ENCODE data around the gene DELE1.

Gene DELE1, protein sequence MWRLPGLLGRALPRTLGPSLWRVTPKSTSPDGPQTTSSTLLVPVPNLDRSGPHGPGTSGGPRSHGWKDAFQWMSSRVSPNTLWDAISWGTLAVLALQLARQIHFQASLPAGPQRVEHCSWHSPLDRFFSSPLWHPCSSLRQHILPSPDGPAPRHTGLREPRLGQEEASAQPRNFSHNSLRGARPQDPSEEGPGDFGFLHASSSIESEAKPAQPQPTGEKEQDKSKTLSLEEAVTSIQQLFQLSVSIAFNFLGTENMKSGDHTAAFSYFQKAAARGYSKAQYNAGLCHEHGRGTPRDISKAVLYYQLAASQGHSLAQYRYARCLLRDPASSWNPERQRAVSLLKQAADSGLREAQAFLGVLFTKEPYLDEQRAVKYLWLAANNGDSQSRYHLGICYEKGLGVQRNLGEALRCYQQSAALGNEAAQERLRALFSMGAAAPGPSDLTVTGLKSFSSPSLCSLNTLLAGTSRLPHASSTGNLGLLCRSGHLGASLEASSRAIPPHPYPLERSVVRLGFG

GRCh38 chr5:141923448-141924313 is at the start of gene DELE1:
Gene DELE1, plus strand, starts transcription at chr5:141923871. Its CDS starts 71 bp downstream, at chr5:141923942.
- TF ChIP-seq ZNF274 (IDR thresholded peaks at IDR 0.05; ENCODE audit: low read depth, low read length), result no peak
- H3K4me3 ChIP-seq (ENCODE audit: low read length), result peak within 1 kb of the TSS; percentile 73

- no peak for TF ChIP-seq ZNF274 (IDR thresholded peaks at IDR 0.05; ENCODE audit: low read depth, low read length)
- no peak overlapping the region for H3K4me3 ChIP-seq (ENCODE audit: low read length)
These were observed 49.8 kb upstream of the DELE1 start for GRCh38 chr5:141873933-141874261.

DNA sequence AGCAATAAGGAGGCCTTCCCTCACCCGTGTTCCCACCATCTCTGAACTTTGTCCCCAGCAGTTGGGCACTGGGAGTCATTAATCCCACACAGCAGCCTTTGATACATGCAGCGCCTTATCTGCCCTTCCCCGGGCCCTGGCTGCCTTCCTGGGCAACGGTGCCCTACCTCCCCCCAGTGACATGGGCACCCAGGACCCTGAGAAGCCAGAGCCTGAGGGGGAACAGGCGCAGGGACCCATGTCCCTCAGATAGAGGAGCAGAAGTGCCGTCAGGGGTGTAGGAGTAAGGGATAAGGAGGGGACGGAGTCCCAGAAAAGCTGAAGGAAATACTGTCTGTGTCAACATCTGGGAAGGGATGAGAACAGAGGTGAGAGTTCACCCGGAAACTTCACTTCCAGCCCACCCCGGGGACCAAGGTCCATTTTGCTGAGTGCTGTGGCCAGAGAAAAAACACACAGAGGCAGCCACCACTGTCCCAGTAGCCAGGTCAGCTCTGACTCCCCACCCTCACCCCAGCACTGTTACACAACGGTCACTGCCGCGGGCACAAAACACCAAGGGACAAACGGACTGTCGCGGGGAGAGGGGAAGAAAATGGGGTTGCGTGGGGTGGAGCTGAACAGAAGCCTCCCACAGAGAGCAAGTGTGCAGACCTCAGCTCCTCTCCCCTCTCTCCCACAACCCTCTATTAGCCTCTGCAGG is 49.3 kb upstream of the DELE1 start:
- TF ChIP-seq ZNF274 (IDR thresholded peaks at IDR 0.05; ENCODE audit: low read depth, low read length), result no peak
- no peak overlapping the region for H3K4me3 ChIP-seq (ENCODE audit: low read length)

DNA sequence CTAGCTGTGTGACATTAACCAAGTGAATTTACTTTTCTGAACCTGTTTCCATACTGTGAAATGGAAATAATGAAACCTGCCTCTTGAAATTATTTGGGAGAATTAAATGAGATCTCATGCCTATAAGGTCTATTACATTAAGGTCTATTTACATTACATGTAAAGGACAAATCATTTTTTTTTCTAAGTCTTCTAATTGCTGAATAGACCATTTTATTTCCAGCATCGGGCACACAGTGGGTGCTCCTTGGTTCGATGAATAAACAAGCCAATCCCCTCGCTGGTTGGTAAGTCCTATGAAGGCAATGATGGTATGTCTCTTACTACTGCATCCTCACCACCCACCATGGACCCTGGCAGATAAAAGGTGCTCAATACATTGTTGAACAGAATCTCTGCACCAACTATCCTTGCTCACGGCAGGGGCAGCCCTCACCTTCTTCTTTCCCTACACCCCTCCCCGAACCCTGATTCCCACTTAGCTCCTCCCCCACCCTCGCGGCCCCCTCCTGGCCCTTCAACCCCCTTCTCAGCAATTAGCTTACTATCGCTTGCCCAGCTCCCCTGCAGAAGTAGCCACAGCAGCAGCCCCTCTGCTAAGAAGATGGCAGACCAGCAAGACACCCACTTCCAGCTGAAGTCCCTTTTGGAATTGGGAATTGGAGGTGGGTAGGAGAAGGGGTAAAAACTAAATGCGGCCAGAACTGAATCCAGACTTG is 48.5 kb upstream of the DELE1 start:
- no peak for TF ChIP-seq ZNF274 (IDR thresholded peaks at IDR 0.05; ENCODE audit: low read depth, low read length)
- no peak overlapping the region for H3K4me3 ChIP-seq (ENCODE audit: low read length)

GRCh38 chr5:141875795-141876627 is 47.7 kb upstream of the DELE1 start:
- no peak overlapping the region for H3K4me3 ChIP-seq (ENCODE audit: low read length)
- TF ChIP-seq ZNF274 (IDR thresholded peaks at IDR 0.05; ENCODE audit: low read depth, low read length), result no peak

DNA sequence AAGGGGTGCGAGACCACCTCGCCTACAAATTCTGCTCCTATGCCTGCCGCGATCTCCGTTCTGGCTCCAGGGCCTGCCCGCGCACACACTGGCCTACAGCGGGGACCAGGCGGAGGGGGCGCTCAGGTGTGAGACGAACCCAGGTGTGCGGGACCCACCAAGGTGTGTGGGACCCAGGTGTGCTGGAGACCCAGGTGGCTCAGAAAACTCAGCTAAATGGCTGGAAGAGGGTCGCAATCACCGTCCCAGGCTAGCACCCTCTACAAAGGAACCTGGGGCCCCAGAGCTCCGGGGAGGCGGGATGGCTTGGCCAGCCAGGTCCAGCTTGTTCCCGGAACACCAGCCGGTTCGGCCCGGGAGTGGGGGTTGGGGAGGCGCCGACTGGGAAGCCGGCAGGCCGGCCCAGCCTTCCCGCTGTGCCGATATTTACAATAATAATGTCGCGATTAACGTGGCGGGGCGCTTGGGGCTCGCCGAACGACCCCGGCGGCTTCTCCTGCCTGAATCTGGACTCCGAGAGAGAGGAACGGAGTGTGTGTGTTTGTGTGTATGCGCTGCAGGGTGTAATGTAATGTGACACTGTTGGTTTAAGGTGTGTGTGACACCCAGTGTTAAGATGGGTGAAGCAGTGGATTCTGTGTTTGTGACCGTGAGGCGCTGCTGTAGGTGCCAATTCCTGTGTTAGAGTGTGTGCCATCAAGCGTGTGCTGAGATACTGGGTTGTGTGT is 46.9 kb upstream of the DELE1 start:
- TF ChIP-seq ZNF274 (IDR thresholded peaks at IDR 0.05; ENCODE audit: low read depth, low read length), result no peak
- no peak overlapping the region for H3K4me3 ChIP-seq (ENCODE audit: low read length)

GRCh38 chr5:141877356-141878185 is 46.1 kb upstream of the DELE1 start:
- no peak overlapping the region for H3K4me3 ChIP-seq (ENCODE audit: low read length)
- no peak for TF ChIP-seq ZNF274 (IDR thresholded peaks at IDR 0.05; ENCODE audit: low read depth, low read length)

GRCh38 chr5:141878186-141878710 is 45.4 kb upstream of the DELE1 start, which contains the start of gene PCDH1:
Gene PCDH1, minus strand, starts transcription at chr5:141878410. Its CDS starts 148 bp downstream, at chr5:141878262.
- TF ChIP-seq ZNF274 (IDR thresholded peaks at IDR 0.05; ENCODE audit: low read depth, low read length), result no peak
- H3K4me3 ChIP-seq (ENCODE audit: low read length), result no peak within 1 kb of the TSS; the same call in 1 of the 2 replicates

GRCh38 chr5:141878711-141879425 is 44.8 kb upstream of the DELE1 start:
- H3K4me3 ChIP-seq (ENCODE audit: low read length), result no peak overlapping the region; the same call in 1 of the 2 replicates
- TF ChIP-seq ZNF274 (IDR thresholded peaks at IDR 0.05; ENCODE audit: low read depth, low read length), result no peak

- TF ChIP-seq ZNF274 (IDR thresholded peaks at IDR 0.05; ENCODE audit: low read depth, low read length), result no peak
- no peak overlapping the region for H3K4me3 ChIP-seq (ENCODE audit: low read length)
These were observed 44.3 kb upstream of the DELE1 start for GRCh38 chr5:141879426-141879759.

All from GM08714 (cell line).